GM10266 (cell line): ENCODE data around the gene MMP20.
"Not testable (repeated sequence)": the region's sequence is repeated elsewhere in the genome, so short reads cannot be mapped to it uniquely, and the experiment has no call there.

Source experiments
- DNase-seq: peaks from one replicate; pipeline ENCODE4 v3.0.0; 2012; ENCODE audit errors: extremely low spot score
- TF ChIP-seq, protein P1 (sequence below): IDR thresholded peaks from 2 replicates; pipeline ENCODE4 v1.5.1; 2012; ENCODE audit warnings: mild to moderate bottlenecking, low read depth; ENCODE audit not compliant: control insufficient read depth, insufficient read depth; ENCODE audit errors: missing control alignments

Gene MMP20

DNA sequence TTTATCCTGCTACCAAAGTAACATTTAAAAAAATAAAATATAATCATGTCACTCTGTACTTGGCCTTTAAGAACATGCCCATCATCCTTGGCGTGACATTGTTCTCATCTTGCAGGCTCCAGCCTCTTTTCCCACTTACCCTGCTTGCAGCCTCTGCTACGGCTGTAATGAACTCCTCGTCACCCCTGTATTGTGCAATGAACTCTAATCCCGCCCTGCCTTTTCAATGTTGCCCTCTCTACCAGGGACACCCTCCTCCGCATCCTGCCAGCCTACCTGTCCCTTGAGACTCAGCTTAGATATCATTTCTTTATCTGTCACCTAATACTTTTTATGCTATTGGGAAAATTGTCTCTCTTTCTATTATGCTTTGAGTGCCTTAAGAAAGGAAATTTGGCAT, 12.6 kb upstream of the MMP20 start:
- no peak for DNase-seq
- TF ChIP-seq, protein P1, sequence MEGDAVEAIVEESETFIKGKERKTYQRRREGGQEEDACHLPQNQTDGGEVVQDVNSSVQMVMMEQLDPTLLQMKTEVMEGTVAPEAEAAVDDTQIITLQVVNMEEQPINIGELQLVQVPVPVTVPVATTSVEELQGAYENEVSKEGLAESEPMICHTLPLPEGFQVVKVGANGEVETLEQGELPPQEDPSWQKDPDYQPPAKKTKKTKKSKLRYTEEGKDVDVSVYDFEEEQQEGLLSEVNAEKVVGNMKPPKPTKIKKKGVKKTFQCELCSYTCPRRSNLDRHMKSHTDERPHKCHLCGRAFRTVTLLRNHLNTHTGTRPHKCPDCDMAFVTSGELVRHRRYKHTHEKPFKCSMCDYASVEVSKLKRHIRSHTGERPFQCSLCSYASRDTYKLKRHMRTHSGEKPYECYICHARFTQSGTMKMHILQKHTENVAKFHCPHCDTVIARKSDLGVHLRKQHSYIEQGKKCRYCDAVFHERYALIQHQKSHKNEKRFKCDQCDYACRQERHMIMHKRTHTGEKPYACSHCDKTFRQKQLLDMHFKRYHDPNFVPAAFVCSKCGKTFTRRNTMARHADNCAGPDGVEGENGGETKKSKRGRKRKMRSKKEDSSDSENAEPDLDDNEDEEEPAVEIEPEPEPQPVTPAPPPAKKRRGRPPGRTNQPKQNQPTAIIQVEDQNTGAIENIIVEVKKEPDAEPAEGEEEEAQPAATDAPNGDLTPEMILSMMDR: no peak

DNA sequence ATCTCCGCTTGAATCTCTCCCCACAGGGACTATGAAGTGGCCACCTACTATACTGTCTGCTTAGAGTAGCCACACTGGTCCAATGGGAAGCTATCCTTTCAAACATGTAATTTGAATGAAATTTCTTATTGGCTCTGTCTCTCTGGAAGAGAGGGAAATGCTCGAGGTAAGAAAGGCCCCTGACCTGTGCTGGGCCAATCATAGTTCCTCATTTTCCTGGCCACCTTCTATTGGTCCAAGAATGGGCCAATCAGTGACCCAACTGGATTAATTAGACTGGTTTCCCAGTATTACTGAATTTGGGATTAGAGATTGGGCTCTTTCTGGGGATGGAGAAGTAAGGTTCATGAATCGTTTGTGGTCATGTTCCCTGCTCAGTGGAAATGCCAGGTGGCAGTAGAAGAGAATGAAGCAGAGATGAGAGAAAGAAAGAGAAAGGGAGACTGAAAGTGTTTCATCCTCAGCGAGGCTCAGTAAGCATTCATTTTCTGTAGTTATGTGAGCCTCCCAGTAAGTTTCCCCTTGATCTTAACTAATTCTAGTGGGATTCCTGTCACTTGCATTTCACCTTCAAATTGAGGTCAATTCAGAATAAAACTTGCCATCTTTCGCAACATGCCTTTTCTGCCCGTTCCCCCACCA, 8.4 kb upstream of the MMP20 start:
- TF ChIP-seq, protein P1: no peak
- DNase-seq: no peak

DNA sequence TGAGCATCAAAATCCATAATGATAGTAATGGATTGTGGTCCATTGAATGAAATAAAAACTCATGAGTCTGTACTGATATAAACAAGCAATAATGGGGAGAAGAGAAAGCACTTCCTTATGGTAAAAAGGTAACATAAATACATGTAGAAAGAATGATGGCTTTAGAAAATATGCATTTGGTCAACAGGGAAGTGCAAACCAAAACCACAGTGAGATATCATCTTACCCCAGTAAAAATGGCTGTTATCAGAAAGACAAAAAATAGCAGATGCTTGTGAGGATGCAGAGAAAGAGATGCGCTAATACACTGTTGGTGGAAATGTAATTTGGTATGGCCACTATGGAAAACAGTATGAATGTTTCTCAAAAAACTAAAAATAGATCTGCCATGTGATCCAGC, 6.9 kb upstream of the MMP20 start:
- TF ChIP-seq, protein P1: no peak
- DNase-seq: no peak

GRCh38 chr11:102630598-102631448, 5.7 kb upstream of the MMP20 start:
- TF ChIP-seq, protein P1: no peak

DNA sequence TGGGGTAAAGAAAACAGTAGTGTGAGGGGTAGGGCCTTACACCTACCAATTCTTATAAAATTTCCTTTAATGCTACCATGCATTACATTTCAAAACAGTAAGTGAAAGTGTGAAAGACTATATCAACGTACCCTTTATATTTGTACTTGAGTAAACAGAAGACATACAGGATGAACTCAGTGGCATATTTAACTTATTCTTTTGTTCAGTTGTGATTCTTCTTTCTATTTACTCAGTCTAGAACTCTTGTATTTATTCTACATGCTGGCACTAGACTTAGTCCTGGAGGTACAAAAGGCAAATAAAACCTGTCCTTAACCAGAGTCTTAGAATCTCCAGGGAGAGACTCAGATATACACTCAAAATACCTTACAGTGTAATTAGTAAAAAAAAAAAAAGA, 4.8 kb upstream of the MMP20 start:
- DNase-seq: not testable (repeated sequence)

More at GRCh38 chr11:102630598-102631448, 5.7 kb upstream of the MMP20 start:
- DNase-seq: no peak

DNA sequence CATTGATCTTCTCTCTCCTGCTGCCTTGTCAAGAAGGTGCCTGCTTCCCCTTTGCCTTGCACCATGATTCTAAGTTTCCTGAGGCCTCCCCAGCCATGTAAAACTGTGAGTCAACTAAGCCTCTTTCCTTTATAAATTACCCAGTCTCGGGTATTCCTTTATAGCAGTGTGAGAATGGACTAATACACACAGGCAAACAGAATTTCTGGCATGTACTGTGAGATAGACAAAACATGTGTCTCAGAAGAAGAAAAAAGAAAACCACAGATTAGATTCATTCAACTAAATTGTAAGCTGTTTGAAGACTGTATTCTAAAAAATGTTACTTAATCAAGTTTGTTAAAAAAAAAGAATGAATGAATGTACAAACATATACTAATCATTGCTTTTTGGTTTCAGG, 1.5 kb upstream of the MMP20 start:
- TF ChIP-seq, protein P1: no peak
- DNase-seq: no peak

GRCh38 chr11:102623998-102624397, 1.1 kb downstream of the MMP20 start:
- DNase-seq: no peak
- TF ChIP-seq, protein P1: no peak
